Kidney tubule cell (primary cell): ENCODE measurements around the gene CHST6.
"Not testable (repeated sequence)": the region's sequence is repeated elsewhere in the genome, so short reads cannot be mapped to it uniquely, and the experiment has no call there.

ENCODE experiments used
- DNase-seq: peaks from one replicate; pipeline ENCODE4 v3.0.0-alpha.2; 2018; ENCODE audit warnings: low spot score

Gene CHST6

DNA sequence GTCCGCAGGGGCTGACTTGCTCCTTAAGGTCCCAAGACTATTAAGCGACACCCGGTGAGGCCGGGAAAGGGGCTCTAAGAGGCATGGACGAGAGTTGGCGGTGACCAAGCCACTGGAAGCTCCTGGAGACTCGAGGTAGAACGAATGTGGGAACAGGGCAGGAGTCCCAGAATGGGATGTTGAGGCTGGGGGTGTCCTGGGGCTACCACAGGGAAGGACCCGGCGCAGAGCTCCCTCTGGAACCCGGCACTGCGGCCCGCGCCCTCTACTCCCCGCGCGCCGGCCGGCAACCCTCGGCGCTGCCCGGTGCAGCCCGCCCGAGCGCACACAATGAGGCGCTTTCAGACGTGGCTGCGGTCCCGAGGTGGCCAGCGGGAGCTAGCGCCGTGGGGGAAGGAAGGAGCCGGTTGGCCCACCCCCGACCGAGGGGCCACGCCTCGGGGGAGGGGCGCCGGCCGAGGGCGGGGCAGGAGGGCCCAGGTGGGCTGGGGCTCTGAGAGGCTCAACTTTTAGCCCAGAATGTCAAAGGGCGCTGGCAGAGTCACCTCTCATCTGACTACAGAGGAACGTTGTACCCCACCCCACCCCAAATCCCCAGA lies at the start of gene CHST6:
CHST6 (minus strand) TSS at position 366 of the 599 bp plus-strand sequence. CDS start 15,613 bp downstream, outside the sequence.
- no peak for DNase-seq

DNA sequence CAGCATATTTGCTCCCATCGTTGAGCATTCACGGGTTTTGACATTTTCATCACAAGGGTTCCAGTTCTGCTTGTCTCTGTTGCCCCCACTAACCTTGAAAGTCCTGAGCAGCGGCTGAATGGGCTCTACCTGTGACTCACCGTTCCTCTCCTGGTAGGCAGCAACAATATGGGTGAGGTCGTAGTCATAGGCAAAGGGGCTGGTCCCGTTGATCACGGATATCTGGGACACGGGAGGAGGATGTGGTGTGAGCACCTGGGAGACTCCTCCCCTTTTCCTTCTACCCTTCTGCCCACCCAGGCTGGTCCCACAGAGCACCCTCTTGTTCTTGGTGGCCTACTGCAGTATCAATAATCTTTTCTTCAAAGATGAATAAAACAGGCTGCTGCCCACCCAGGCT lies 47.2 kb upstream of the CHST6 start:
- not testable (repeated sequence) for DNase-seq

DNA sequence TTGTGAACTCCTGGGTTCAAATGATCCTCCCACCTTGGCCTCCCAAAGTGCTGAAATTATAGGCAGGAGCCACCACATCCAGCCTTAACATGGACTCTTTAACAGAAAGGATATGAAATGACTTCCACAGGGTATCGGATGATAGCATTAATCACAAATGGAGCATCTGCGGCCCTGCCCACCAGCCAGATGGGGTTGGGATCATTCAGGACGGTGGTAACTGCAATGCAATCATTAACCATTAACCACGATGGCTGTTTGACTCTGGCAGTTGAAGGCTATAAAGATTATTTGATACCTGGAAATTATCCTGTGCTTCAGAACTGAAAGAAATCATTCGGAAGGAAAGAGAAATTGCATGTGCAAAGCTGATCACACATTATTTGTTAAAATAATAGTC lies 46.0 kb upstream of the CHST6 start:
- no peak for DNase-seq

DNA sequence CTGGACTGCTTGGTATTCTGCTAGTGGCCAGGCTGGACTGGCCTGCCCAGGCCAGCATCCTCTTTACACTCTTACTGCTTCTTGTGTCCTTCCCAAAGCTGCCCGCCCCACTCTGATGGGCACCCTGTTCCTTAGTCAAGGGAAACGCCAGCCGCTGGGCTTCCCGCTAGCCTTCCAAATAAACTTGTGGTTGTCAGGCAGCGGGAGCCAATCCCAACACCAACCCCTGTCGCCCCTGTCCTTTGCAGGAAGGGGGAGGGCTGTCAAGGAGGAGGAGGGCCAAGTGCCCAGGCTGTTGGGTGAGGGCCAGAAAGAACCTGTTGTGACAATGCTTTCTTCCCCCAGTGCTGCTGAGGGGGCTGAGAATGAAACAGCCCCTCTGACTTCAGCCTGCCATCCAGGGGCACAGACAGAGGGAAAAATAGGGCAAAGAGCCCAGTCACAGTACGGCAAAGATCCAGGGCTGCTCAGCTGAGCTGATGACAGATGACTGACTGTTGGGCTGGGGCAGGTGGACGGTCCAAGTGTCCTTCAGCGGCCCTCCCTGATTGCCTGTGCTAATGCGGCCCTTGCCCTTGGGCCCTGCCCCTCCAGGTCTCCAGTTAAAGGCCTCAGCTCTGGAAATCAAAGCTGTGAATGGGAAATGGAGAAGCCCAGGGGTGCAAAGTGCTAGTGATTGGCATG lies 43.8 kb upstream of the CHST6 start:
- DNase-seq: not testable (repeated sequence)

DNA sequence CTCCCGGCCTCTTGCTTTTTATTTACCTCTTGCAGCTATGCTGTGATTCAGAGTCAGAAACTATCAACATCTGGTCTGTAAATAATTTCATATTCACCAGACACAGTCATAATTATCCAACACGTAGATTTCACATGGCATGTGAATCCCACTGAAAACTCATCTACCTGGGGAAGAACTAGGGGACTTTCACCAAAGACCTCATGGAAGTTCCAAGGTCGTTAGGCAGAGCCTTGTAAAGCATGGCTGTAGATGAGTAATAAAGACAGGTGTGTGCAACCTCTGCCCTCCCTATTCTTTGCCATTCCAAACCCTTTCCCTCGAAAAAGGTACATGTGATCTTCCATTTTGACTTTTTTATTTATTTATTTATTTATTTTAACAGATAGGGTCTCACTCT lies 42.5 kb upstream of the CHST6 start:
- no peak for DNase-seq

DNA sequence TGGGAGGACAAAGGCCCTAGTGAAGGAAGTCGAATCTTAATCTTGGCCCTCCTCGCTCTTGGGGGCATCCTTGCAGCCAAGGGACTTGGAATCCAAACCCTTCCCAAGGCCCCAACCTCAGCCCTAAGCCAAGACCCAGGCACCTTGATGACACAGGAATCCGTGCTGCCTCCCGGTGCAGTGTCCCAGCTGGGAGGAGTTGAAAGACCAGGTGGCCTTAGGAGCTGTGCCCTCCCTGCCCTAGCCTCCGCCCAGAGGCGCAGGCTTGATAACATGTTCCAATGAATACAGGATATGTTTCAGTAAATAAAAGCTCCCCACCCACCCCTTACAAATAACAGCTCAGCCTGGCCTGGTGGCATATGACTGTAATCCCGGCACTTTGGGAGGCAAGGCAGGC lies 40.7 kb upstream of the CHST6 start, which contains the start of gene CHST5:
CHST5 (minus strand) TSS at position 208 of the 400 bp plus-strand sequence. CDS start 5,724 bp downstream, outside the sequence.
- no peak for DNase-seq

DNA sequence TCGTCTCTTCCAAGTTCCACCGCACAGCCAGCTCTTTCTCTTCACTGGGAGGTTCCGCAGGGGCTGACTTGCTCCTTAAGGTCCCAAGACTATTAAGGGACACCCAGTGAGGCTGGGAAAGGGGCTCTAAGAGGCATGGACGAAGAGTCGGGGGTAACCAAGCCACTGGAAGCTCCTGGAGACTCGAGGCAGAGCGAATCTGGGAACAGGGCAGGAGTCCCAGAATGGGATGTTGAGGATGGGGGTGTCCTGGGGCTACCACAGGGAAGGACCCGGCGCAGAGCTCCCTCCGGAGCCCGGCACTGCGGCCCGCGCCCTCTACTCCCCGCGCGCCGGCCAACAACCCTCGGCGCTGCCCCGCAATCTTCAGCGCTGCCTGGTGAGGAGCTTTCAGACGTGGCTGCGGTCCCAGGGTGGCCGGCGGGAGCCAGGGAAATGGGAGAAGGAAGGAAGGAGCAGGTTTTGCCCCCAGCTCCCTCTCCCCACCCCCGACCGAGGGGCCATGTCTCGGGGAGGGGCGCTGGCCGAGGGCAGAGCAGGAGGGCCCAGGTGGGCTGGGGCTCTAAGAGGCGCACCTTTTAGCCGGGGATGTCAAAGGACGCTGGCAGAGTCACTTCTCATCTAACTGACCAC lies 40.1 kb upstream of the CHST6 start:
- DNase-seq: no peak

DNA sequence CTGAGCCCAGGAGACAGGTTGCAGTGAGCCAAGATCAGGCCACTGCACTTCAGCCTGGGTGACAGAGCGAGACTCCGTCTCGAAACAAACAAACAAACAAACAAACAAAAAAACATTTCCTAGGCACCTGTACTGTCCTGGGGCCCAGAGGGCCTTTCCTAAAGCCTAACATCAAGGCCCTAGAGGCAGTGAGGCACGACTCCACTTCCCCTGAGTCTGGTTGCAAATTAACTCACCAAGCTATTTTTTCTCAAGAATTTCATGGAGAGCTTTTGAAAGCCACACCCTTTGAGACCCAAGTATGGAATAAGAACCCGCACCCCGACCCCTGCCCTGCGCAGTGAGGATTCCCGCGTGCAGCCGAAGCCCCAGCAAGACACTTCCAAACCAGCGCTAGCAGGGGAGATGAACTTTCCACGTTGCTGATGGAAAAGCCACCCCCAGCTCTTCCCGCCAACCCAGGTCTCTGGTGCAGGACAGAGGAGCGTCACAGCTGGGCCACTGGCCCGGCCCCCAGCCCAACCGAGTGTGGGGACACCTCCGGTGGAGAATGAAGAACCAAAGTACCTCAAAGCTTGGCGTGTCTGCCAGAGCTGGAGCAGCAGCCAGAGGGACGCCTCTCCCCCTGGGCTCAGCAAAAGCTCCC lies 39.4 kb upstream of the CHST6 start:
- peak; percentile 16 for DNase-seq

DNA sequence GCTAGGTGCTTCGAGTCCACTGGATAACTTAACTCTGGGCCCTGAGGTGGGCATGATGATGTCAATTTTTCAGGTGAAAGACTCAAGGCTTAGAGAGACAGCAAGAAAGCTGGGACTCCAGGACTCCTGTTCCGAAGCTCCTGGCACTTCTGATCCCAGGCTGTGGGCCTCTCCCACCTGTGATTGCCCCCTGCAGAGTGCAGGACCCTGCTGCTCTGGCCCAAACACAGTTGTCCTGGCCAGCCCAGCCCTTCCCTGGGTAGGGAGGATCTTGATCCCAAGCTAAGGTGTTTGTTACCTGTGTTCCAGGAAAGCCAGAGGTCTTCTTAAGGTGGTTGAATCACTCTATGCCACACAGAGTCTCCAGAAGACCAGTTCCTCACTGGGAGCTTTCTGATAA lies 37.5 kb upstream of the CHST6 start:
- no peak for DNase-seq

DNA sequence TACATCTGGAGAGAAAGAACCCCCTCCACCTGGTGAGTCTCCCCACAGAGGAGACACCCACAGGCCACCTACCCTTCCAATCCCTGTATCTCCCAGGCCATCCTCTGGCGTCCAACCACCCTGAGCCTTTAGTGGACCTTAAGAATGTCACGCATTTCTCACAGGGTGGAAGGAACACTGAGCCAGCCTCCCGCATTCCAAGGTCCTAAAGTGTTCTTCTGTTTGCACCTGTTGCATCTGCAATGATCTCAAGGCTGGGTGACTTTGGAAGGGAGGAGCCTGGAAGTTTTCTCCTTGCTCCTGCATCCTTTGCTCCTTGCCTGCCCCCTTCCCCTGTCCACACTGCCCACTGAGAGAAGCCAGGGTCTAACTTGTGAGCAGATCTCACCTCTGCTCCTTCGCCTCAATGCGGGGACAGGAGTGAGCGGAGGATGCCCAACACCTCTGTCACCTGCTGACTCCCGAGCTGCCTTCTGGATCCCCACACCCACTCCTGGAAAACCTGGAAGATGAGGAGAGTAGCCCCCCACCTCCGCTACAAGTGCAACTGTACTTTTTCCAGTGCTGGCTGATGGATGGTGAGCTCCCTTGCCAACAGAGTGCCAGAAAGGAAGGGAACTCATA lies 37.0 kb upstream of the CHST6 start:
- DNase-seq: no peak

DNA sequence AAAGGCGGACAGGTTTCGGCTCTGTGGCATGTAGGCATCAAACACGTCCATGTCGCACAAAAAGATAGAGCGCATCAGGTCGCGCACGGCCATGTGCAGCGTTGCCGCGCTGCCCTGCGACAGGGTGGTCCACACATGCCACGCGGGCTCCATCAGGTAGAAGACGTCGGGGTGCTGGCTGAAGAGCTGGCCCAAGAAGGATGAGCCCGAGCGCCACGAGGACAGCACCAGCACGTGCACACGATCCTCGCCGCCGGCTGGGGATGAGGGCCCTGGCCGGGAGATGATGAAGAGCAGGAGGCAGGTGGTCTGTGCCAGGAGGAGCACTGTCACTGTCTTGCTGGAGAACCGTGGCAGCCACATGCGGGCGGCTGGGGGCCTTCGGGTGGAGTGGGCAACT lies 34.7 kb upstream of the CHST6 start:
- no peak for DNase-seq

DNA sequence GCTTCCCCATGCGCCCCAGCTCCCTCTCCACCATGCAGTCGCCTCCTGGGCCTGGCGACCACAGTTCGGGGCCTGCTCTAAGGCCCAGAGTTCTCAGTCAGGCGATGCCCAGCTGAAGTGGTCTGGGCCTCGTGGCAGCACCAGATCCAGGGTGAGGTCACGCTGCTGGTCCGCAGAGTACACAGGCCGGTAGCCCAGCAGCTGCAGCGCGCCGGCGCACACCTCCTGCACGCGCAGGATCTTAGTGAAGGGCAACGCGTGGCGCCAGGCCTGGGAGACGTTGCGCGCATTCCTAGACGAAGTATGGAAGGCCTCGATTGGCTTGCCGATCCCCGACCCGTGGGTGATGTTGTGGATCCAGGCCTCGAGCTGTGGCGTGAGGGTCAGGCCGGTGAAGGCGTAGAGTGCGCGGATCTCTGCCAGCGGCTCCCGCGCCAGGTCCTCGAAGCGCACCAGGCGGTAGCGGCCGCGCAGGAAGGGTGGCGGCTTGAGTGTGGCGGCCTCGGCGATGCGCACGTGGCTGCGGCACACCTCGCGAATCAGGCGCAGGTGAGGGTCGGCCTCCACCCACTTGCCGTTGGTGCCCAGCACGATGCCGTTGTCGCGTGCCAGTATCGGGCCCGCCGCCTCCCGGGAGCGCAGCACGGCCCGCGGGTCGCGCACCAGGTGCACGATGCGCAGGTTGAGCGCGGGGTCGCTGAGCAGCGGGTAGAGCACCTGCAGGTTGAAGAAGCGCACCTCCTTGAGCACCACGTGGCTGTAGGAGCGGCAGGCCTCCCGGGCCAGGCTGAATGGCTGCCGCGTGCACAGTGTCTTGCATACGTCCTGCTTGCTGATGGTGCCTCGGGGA lies 34.0 kb upstream of the CHST6 start:
- DNase-seq: no peak

DNA sequence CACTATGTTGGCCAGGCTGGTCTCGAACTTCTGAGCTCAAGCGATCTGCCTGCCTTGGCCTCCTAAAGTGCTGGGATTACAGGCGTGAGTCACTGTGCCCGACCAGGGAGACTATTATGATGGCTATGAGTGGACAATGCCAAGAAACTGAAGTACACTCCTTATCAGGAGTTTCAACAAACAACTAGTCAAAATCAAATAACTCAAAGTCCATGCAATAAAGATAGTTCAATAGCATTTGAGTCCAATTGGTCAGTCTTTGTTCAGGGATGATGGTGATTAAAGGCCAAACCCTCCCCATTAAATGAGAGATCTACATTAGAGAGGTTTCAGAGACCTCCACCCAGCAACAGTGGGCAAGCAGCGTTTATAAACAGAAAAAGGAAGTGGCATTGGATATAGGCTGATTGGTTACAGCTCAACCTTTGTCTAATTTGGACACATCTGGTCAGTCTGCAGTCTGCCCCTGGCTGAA lies 32.6 kb upstream of the CHST6 start:
- DNase-seq: no peak

DNA sequence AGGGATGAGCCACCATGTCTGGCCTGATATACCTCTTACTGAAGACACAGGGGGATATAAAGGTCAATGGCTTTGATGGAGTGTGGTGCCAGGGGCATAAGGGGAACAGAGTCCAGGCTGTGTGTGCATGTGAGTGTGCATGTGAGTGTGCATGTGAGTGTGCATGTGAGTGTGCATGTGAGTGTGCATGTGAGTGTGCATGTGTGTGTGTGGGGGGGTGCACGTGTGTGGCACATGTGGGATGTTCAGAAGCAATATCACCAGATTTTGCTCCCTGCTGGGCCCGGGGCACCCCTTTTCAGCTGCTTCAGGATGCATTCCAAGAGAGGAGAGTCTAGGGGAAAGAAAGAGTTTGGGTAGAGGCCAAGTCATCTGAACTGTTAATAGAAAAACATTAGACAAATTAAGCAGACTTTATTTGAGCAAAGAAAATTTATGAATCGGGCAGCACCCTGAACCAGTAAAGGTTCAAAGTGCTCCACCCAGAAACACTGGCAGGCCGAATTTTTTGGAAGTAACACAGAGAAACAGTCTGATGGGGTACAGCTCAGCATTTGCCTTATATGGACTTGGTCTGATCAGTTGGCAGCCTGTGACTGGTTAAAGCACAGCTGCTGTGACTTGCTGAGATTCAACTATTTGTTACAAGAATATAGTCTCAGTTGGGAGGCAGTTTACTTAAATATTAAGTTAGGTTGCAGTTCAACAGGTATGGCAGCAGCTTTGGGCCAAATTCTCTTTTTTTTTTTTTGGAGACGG lies 31.0 kb upstream of the CHST6 start:
- DNase-seq: no peak

DNA sequence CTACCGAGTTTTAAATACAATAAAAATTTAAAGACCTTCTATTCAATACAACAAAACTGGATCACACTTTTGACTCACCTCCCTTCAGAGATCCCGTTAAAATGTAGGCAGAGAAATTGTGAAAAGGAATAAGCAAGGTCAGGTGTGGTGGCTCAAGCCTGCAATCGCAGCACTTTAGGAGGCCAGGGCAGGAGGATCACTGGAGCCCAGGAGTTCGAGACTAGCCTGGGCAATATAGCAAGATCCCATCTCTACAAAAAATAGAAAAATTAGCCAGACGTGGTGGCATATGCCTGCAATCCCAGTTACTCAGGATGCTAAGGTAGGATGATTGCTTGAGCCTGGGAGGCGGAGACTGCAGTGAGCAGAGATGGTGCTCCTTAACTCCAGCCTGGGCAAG lies 23.9 kb upstream of the CHST6 start:
- DNase-seq: no peak

DNA sequence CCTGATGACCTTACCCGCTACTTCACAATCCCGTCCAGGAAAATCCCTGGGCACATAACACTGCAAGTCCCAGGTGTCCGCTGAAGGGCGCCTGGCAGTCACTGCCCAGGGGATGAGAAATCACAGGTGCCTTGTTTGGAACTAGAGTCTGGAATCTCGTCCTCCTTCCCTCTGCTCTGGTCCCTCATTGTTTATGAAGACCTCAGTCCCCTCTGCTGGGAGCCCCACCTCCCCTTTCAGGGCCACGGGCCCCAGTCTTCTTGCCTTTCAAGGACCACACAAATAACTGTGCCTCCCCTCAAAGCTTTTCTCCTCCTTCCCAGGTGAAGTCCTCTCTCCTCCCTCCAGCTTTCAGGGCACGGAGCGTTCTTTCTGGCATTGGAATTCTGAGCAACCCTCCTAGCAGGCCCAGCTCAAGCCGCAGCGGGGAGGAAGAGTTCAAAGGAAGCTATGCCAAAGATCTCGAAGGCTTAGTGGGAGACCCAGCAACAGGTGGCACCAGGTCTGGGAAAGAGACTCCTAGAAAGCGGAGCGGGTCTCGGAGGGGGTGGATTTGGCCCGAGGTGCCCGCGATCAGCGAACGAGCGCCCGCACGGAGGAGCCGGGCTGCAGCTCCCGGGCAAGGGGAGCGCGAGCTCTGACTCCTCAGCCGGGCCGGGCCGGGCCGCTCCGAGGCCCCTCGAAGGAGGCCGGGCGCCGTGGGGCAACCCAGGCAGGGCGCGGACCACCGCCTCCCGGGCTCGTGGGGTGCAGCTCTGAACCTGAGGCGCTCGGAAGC lies 21.1 kb upstream of the CHST6 start:
- peak; percentile 46 for DNase-seq

DNA sequence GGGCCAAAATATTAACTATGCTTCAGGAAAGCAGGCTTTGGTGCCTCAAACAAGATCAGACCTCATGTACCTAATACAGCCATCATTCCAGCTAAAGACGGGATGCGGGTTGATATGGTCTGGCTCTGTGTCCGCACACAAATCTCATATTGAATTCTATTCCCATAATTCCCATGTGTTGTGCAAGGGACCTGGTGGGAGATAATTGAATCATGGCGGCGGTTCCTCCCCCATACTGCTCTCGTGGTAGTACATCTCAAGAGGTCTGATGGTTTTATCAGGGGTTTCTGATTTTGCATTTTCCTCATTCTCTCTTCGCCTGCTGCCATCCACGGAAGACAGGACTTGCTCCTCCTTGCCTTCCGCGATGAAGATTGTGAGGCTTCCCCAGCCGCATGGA lies 19.1 kb upstream of the CHST6 start:
- DNase-seq: no peak

DNA sequence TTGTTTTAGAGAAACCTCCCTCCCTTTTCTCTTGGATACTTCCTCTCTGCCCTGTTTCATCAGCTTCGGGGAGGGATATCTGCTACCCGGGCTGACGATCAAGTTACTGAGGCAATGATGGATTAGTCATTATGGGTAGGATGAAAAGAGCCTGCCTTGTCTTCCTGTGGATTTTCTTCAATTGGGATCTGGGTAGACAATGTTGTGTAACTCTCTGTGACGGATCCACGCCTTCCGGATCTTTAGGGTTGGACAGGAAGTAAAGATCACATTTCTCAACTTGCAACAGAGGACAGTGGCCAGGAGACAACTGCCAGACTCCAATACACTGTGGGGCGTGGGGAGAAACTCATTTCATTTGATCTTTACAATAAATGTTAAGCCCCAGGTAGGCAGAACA lies 11.3 kb upstream of the CHST6 start:
- DNase-seq: peak; percentile 75

DNA sequence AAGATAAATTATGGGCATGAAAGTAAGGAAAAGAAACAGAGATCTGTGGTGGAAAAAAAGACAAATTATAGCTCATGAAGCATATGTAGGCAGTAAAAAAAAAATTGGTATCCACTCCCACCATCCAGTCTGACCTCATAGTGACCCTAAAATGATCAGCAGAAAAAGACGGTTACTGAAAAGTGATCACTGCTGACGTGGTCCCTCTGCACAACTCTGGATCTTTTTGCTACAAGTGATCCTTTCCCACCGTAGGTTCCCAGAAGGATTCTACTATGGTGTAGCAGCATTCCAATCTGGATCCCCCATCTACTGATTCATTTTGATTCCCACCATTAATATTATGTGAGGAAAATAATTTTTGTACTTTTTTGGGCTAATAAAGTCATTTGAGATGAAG lies 10.9 kb upstream of the CHST6 start:
- DNase-seq: no peak

DNA sequence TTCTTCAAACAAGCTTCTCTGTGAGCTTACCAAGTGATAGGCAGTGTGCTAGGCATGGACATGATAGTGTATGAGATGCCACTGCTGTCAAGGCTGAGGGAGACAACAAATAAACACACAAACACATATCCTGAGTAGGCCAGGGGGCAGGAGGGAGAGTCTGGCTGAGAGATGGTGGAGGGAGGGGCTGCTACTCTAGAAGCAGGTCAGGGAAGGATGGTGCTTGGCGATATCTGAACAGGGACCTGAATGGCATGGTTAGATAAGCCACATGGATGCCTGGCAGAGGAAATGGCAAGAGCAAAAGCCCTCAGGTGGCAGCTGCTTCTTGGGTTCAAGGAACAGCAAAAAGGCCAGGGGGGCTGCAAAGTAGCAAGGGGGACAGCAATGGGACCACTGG lies 8.6 kb upstream of the CHST6 start:
- DNase-seq: no peak
